NCI-H2107 treated with DMSO at 0.1 percent for 48 hours (cell line): ENCODE data around the gene CHMP5.

Source experiments
- DNase-seq: peaks from one replicate; lab custom pipeline; 2025; ENCODE audit not compliant: unreplicated experiment; lab: John Stamatoyannopoulos, UW

Gene CHMP5

GRCh38 chr9:33242609-33243134 is 22.2 kb upstream of the CHMP5 start:
- no peak for DNase-seq

GRCh38 chr9:33244137-33244784 is 20.6 kb upstream of the CHMP5 start:
- no peak for DNase-seq

GRCh38 chr9:33245341-33245740 is 19.5 kb upstream of the CHMP5 start:
- DNase-seq: no peak

- no peak for DNase-seq
Observed at GRCh38 chr9:33246269-33246860, 18.5 kb upstream of the CHMP5 start.

- DNase-seq: no peak
Observed at GRCh38 chr9:33248606-33249005, 16.2 kb upstream of the CHMP5 start.

GRCh38 chr9:33249087-33249658 is 15.7 kb upstream of the CHMP5 start:
- no peak for DNase-seq

GRCh38 chr9:33249983-33250382 is 14.9 kb upstream of the CHMP5 start:
- no peak for DNase-seq

- no peak for DNase-seq
Observed at GRCh38 chr9:33250458-33250995, 14.3 kb upstream of the CHMP5 start.

GRCh38 chr9:33254211-33254610 is 10.6 kb upstream of the CHMP5 start:
- DNase-seq: no peak

- no peak for DNase-seq
Observed at GRCh38 chr9:33255014-33255413, 9.8 kb upstream of the CHMP5 start.

- no peak for DNase-seq
Observed at GRCh38 chr9:33255471-33255870, 9.4 kb upstream of the CHMP5 start.

- no peak for DNase-seq
Observed at GRCh38 chr9:33256236-33256635, 8.6 kb upstream of the CHMP5 start.

- no peak for DNase-seq
Observed at GRCh38 chr9:33257276-33257675, 7.6 kb upstream of the CHMP5 start.

GRCh38 chr9:33260372-33260771 is 4.5 kb upstream of the CHMP5 start:
- no peak for DNase-seq

- DNase-seq: peak; percentile 9
Observed at GRCh38 chr9:33263131-33264002, 1.5 kb upstream of the CHMP5 start.

GRCh38 chr9:33264003-33264472 is 811 bp upstream of the CHMP5 start:
- DNase-seq: no peak

- DNase-seq: no peak
Observed at GRCh38 chr9:33265211-33265865, 489 bp downstream of the CHMP5 start.

GRCh38 chr9:33267151-33267767 is 2.4 kb downstream of the CHMP5 start:
- DNase-seq: no peak

- DNase-seq: no peak
Observed at GRCh38 chr9:33270146-33270545, 5.3 kb downstream of the CHMP5 start.

- no peak for DNase-seq
Observed at GRCh38 chr9:33272061-33272460, 7.2 kb downstream of the CHMP5 start.
